Vagina (tissue), 2 donors: ENCODE data around the gene IRAK3. TPM values are rescaled to one million over a fixed set of nuclear protein-coding genes. Genes with fewer than 3 reads are reported as not detected.

Source experiments
- DNase-seq, 2 donors: peaks; one replicate each; pipeline ENCODE4 v3.0.0-alpha.2; 2017; ENCODE audit errors: extremely low spot score in 2 of 2
- H3K27ac ChIP-seq: fragments of 200-600 bp; sonication (generic); one replicate; pipeline ENCODE4 v1.5.1; 2019
- H3K27me3 ChIP-seq: fragments of 200-600 bp; sonication (generic); one replicate; pipeline ENCODE4 v1.5.1; 2019
- H3K36me3 ChIP-seq, 2 donors: fragments of 200-600 bp; sonication (generic); one replicate each; pipeline ENCODE4 v1.5.1; 2017 to 2019
- H3K4me1 ChIP-seq: fragments of 200-600 bp; sonication (generic); one replicate; pipeline ENCODE4 v1.5.1; 2019
- H3K4me3 ChIP-seq, 2 donors: fragments of 200-600 bp; sonication (generic); 1 replicate in 1 of 2; 2 replicates in 1 of 2; pipeline ENCODE4 v1.5.1; 2016 to 2019
- H3K9me3 ChIP-seq: fragments of 200-600 bp; sonication (generic); one replicate; pipeline ENCODE4 v1.5.1; 2019
- CTCF ChIP-seq, 3 experiments: fragments of 450-650 bp in 2 of 3; fragments of 200-600 bp in 1 of 3; sonication (generic) in 1 of 3; IDR thresholded peaks; one replicate each; pipeline ENCODE4 v1.5.1; 2017 to 2019; ENCODE audit warnings: antibody characterized with exemption in 3 of 3, mild to moderate bottlenecking in 2 of 3, moderate library complexity in 2 of 3
- POLR2A ChIP-seq, 2 donors: fragments of 450-650 bp; IDR thresholded peaks; one replicate each; pipeline ENCODE4 v1.6.1; 2017; ENCODE audit warnings: antibody characterized with exemption in 2 of 2, mild to moderate bottlenecking in 2 of 2, moderate library complexity in 2 of 2
- POLR2AphosphoS5 ChIP-seq, 2 donors: sonication (generic); formaldehyde crosslinking; IDR thresholded peaks; one replicate each; pipeline ENCODE4 v1.9.0; 2017; ENCODE audit warnings: antibody characterized with exemption in 2 of 2, mild to moderate bottlenecking in 2 of 2, low read depth in 1 of 2; ENCODE audit not compliant: insufficient read depth in 1 of 2
- intact Hi-C: fragments of 100-400 bp; cut with DNase I; formaldehyde crosslinking; loops from one replicate; pipeline ENCODE4 v1.15.1; 2023
- total RNA-seq: library from RNA; depleted of rRNA; stranded (reverse); fragments of >200 nt; gene quantifications from one replicate; pipeline ENCODE4 v1.2.3, GENCODE V29; 2016

IRAK3 gene
- total RNA-seq, 1 donor from 2014 or later: 23.1 TPM

DNA sequence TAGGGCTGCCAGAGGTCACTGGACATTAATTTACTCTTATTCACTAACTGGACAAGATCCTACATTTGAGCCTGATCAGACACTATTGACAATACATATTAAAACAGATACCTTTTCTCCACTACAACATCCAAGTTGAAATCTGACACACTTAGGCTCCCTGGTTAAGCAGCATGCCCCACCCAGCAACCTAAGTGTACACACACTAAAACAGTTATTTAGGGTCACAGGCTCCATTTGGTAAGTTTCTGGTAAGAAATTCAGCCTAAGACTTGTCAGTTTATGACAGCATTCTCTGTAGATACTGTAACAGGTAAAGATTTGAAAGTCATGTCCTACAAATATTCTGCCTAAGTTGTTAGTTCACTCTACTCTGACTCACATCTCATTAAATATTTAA, 46.2 kb upstream of the IRAK3 start:
- intact Hi-C loops: loop anchor here (10.0 kb wide), 1 partner anchor 272 kb away; no protein-coding TSS in a partner anchor
- TF ChIP-seq POLR2AphosphoS5 (IDR thresholded peaks at IDR 0.05; ENCODE audit: insufficient read depth in 1 of 2, low read depth in 1 of 2): no peak

GRCh38 chr12:66143868-66144267, 45.1 kb upstream of the IRAK3 start:
- intact Hi-C loops: loop anchor here (10.0 kb wide), 1 partner anchor 271 kb away; no protein-coding TSS in a partner anchor
- Histone ChIP-seq H3K4me1 (no peaks in the 10 kb centered on the region), H3K4me3 (no peak overlapping the region), H3K27me3 (no peaks in the 10 kb centered on the region), H3K27ac (no peak overlapping the region), H3K36me3 (peaks cover 0 to 49% of the 10 kb centered on the region in 2 donors), H3K9me3 (peaks cover 8% of the 10 kb centered on the region)
- no peak for DNase-seq
- TF ChIP-seq CTCF (IDR thresholded peaks at IDR 0.05) (no peak), POLR2A (IDR thresholded peaks at IDR 0.05) (no peak), POLR2AphosphoS5 (IDR thresholded peaks at IDR 0.05; ENCODE audit: insufficient read depth in 1 of 2, low read depth in 1 of 2) (no peak)

More for the DNA sequence above, 46.2 kb upstream of the IRAK3 start:
- no peak overlapping the region for H3K27ac ChIP-seq
- no peaks in the 10 kb centered on the region for H3K27me3 ChIP-seq
- no peak for DNase-seq
- H3K9me3 ChIP-seq: peaks cover 8% of the 10 kb centered on the region
- H3K4me3 ChIP-seq: no peak overlapping the region
- peaks cover 0 to 52% of the 10 kb centered on the region in 2 donors for H3K36me3 ChIP-seq
- H3K4me1 ChIP-seq: no peaks in the 10 kb centered on the region

GRCh38 chr12:66144791-66145754, 43.9 kb upstream of the IRAK3 start:
- peak overlapping the region; percentile 18 for H3K27ac ChIP-seq
- H3K27me3 ChIP-seq: no peaks in the 10 kb centered on the region
- intact Hi-C loops: loop anchor here (10.0 kb wide), 1 partner anchor 270 kb away; no protein-coding TSS in a partner anchor
- DNase-seq: no peak
- peaks cover 8% of the 10 kb centered on the region for H3K9me3 ChIP-seq
- H3K4me3 ChIP-seq: no peak overlapping the region
- H3K4me1 ChIP-seq: no peaks in the 10 kb centered on the region
- no peak for TF ChIP-seq POLR2A (IDR thresholded peaks at IDR 0.05)
- peak; percentile 39 to 60 (median 57) for TF ChIP-seq CTCF (IDR thresholded peaks at IDR 0.05)
- TF ChIP-seq POLR2AphosphoS5 (IDR thresholded peaks at IDR 0.05; ENCODE audit: insufficient read depth in 1 of 2, low read depth in 1 of 2): peak in 1 of 2 donors; percentile 77
- H3K36me3 ChIP-seq: peaks cover 0 to 39% of the 10 kb centered on the region in 2 donors

DNA sequence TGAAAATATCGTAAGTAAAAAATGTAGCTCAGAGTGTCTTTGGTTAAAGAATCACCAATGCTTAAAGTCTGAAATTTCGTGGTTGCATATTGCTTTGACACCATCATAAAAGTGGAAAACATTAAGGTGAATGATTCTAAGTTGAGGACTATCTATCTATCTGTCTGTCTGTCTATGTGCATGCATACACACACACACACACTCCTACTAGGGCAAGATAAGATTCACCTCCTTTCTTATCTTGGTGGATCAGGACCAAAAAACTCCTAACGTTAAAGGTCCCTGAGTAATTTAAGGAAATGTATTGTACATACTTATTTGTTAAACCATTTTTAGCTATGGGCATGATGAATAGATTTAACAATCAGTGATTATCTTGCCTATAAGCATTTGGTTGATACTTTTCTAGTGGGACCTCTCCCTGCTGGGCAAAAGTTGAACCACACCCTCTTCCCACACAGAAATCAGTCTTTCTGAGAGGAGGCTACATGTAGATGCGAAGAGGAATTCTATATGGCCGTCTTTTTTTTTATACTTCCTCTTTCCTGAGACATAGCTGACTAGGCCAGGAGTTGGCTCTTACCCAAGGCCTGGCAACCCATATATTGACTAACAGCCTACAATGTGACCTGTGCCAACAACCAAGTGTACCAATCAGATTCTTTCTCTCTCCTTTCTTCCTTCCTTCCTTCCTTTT, 39.2 kb upstream of the IRAK3 start:
- peaks cover 1% of the 10 kb centered on the region for H3K4me1 ChIP-seq
- H3K36me3 ChIP-seq: peaks cover 0 to 21% of the 10 kb centered on the region in 2 donors
- no peak for DNase-seq
- intact Hi-C loops: loop anchor here (10.0 kb wide), 1 partner anchor 265 kb away; no protein-coding TSS in a partner anchor
- TF ChIP-seq POLR2A (IDR thresholded peaks at IDR 0.05): no peak
- TF ChIP-seq CTCF (IDR thresholded peaks at IDR 0.05): no peak
- no peak for TF ChIP-seq POLR2AphosphoS5 (IDR thresholded peaks at IDR 0.05; ENCODE audit: insufficient read depth in 1 of 2, low read depth in 1 of 2)
- H3K4me3 ChIP-seq: no peak overlapping the region
- H3K9me3 ChIP-seq: no peaks in the 10 kb centered on the region
- H3K27me3 ChIP-seq: no peaks in the 10 kb centered on the region
- no peak overlapping the region for H3K27ac ChIP-seq

DNA sequence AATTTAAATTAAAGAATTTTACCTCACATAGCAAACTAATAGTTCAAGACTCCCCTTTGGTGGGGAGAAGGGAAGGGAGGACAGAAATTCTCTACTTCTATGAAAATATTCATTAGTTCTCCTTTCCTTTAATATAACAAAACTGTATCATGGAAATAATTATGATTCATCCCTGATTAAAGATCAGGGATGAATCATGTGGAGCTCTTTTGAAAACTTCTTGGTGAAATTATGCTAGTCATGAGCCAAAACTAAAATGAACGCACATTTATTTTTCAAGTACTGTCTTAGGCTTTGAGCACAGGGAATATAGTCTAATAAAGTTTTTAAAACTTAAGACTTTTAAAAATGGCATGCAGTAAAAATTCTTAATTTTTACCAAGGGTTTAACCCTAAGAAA, 36.3 kb upstream of the IRAK3 start:
- no peaks in the 10 kb centered on the region for H3K27me3 ChIP-seq
- peaks cover 12% of the 10 kb centered on the region for H3K4me1 ChIP-seq
- no peak for DNase-seq
- no peak overlapping the region for H3K4me3 ChIP-seq
- intact Hi-C loops: no loop called here
- H3K27ac ChIP-seq: no peak overlapping the region
- TF ChIP-seq POLR2AphosphoS5 (IDR thresholded peaks at IDR 0.05; ENCODE audit: insufficient read depth in 1 of 2, low read depth in 1 of 2) (no peak), CTCF (IDR thresholded peaks at IDR 0.05) (no peak), POLR2A (IDR thresholded peaks at IDR 0.05) (no peak)
- peaks cover 0 to 18% of the 10 kb centered on the region in 2 donors for H3K36me3 ChIP-seq
- H3K9me3 ChIP-seq: no peaks in the 10 kb centered on the region
